ENCODE measurements around the gene SNCG. TPM values are rescaled to one million over a fixed set of nuclear protein-coding genes. Genes with fewer than 3 reads are reported as not detected.
"Not testable (repeated sequence)": the region's sequence is repeated elsewhere in the genome, so short reads cannot be mapped to it uniquely, and the experiment has no call there.

Gene SNCG
- total RNA-seq, 2 experiments from 2014 or later = not detected

DNA sequence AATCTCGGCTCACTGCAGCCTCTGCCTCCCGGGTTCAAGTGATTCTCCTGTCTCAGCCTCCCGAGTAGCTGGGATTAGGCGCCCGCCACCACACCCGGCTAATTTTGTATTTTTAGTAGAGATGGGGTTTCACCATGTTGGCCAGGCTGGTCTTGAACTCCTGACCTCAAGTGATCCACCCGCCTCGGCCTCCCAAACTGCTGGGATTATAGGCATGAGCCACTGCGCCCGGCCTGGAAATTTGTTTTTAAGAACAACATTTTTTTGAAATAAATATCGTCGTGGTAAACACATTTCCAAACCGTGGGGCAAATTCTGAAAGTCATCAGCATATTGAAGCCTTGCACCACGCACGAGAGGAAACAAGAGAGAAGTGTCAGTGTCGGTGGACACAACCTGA is 18.3 kb upstream of the SNCG start:
- not testable (repeated sequence) for H3K27ac Mint-ChIP-seq; DNase-seq; H3K4me3 Mint-ChIP-seq; H3K9me3 Mint-ChIP-seq; H3K36me3 Mint-ChIP-seq (ENCODE audit: low read depth); H3K27me3 Mint-ChIP-seq
- peaks cover 20% of the 10 kb centered on the region for H3K4me1 Mint-ChIP-seq
- POLR2A ChIA-PET = interaction anchor here (0.6 kb wide), 2 partner anchors 153 to 228 kb away, joined by 3 to 5 read pairs; no protein-coding TSS in a partner anchor
- CTCF ChIA-PET = interaction anchor here (0.5 to 3.3 kb wide), 12 partner anchors 8 to 167 kb away, joined by 3 to 10 read pairs (median 4); partner anchors contain the start of gene MMRN2

DNA sequence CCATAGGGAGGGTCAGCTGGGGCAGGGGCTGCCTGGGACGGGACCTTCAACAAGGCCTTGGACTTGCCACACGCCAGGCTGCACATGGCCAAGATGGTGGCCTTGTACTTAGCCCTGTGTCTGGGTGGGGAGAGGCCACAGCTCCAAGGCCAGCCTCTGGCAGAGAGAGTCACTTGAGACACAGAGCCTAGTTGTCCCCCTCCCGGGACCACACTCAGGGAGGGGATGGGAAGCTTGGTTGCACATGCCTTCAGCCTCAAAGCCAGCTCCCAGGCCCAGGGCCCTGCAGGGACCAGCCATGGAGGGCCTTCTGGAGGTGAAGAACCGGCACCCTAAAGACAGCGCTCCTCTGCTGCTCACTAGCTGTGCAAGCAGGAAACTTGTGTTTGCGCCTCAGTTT is 17.7 kb upstream of the SNCG start:
- ChIA-PET CTCF (interaction anchor here (0.5 kb wide), 1 partner anchor 167 kb away, joined by 4 read pairs; no protein-coding TSS in a partner anchor), POLR2A (no interaction called here)
- H3K36me3 Mint-ChIP-seq (ENCODE audit: low read depth) = no peaks in the 10 kb centered on the region
- H3K4me3 Mint-ChIP-seq = no peak overlapping the region
- no peak overlapping the region for H3K27ac Mint-ChIP-seq
- H3K4me1 Mint-ChIP-seq = peaks cover 20% of the 10 kb centered on the region
- H3K9me3 Mint-ChIP-seq = no peaks in the 10 kb centered on the region
- no peaks in the 10 kb centered on the region for H3K27me3 Mint-ChIP-seq
- DNase-seq = peak; percentile 16

DNA sequence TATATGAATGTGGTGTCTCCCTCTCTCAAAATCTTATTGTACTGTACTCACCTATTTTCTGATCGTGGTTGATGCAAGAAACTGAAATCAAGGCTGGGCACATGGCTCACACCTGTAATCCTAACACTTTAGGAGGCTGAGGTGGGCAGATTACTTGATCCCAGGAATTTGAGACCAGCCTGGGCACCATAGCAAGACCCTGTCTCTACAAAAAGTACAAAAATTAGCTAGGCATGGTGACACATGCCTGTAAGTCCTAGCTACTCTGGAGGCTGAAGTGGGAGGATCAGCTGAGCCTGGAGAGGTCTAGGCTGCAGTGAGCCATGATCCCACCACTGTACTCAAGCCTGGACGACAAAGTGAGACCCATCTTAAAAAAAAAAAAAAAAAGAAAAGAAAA is 17.0 kb upstream of the SNCG start:
- POLR2A ChIA-PET = no interaction called here
- CTCF ChIA-PET = interaction anchor here (1.1 kb wide), 1 partner anchor 25 kb away, joined by 4 read pairs; no protein-coding TSS in a partner anchor

DNA sequence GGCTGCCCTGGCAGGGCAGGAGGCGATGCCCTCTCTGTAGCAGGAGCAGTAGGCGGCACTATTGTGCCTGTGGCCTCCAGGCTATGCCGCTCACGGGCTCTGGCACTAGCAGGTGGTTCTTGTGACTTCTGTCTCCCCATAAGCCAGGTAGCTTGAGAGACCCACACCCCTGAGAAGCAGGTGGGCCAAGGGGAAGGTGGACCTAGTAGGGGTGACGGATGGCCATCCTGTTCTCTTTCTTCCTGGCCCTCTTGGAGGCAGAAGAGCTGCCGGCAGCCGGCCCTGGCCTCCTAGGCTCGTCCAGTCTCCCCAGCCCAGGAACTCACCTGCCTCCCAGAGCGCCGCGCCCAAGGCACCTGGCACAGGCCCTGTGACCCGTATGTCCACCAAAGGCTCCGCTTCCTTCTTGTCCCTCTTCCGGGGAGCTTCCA is 16.4 kb upstream of the SNCG start:
- no peak overlapping the region for H3K27ac Mint-ChIP-seq
- no peaks in the 10 kb centered on the region for H3K36me3 Mint-ChIP-seq (ENCODE audit: low read depth)
- CTCF ChIA-PET = interaction anchor here (1.1 kb wide), 1 partner anchor 25 kb away, joined by 4 read pairs; no protein-coding TSS in a partner anchor
- POLR2A ChIA-PET = interaction anchor here (1.1 kb wide), 1 partner anchor 14 kb away, joined by 3 read pairs; no protein-coding TSS in a partner anchor
- H3K27me3 Mint-ChIP-seq = peaks cover 5% of the 10 kb centered on the region
- no peak for DNase-seq
- H3K4me3 Mint-ChIP-seq = no peak overlapping the region
- H3K9me3 Mint-ChIP-seq = no peaks in the 10 kb centered on the region
- peaks cover 24% of the 10 kb centered on the region for H3K4me1 Mint-ChIP-seq

More for the DNA sequence above, 17.0 kb upstream of the SNCG start:
- no peaks in the 10 kb centered on the region for H3K27me3 Mint-ChIP-seq
- H3K9me3 Mint-ChIP-seq = no peaks in the 10 kb centered on the region
- H3K4me3 Mint-ChIP-seq = no peak overlapping the region
- no peak overlapping the region for H3K27ac Mint-ChIP-seq
- H3K36me3 Mint-ChIP-seq (ENCODE audit: low read depth) = no peaks in the 10 kb centered on the region
- peaks cover 20% of the 10 kb centered on the region for H3K4me1 Mint-ChIP-seq
- DNase-seq = no peak

DNA sequence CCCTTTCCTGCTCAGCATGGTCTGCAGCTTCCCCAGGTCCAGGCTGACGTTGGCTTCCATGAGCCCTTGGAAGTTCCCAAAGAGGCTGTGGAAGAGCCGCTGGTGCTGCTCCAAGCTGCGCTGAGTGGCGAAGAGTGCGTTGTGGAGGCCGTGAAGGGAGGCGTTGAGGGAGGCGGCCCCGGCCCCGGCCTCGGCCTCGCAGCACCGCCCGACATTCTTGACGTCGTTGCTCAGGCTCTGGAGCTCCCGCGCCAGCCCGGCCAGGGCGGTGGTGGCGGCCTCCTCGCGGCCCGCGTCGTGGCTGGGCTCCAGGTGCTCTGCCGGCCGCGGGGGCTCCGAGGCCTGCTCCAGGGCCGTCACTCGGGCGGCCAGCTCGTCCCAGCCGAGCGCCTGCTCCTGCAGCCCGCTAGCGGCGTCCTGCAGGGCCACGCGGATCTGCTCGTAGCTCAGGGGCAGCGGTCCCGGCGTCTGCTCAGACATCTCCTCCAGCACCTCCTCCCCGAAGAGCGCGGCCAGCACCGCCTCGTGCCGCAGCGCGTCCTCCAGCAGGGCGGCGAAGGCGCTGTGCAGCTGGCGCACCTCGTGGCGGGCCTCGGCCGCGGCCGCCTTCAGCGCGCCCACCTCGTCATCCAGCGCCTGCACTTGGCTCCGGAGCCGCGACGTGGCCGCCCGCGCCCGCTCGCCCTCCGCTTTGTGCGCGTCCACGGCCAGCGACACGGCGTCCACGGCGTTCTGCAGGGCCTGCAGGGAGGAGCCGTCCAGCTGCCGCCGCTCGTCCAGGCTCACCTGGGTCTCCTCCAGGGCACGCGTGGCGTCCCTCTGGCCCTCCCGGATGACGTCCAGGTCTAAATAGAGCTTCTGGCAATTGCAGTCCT is 15.7 kb upstream of the SNCG start:
- Mint-ChIP-seq H3K36me3 (ENCODE audit: low read depth) (no peaks in the 10 kb centered on the region), H3K27ac (no peak overlapping the region), H3K4me3 (no peak overlapping the region), H3K9me3 (no peaks in the 10 kb centered on the region), H3K4me1 (peaks cover 24% of the 10 kb centered on the region), H3K27me3 (peaks cover 5% of the 10 kb centered on the region)
- no peak for DNase-seq
- ChIA-PET POLR2A (interaction anchor here (1.1 kb wide), 1 partner anchor 13 kb away, joined by 3 read pairs; no protein-coding TSS in a partner anchor), CTCF (interaction anchor here (1.1 kb wide), 2 partner anchors 16 to 24 kb away, joined by 3 to 4 read pairs; no protein-coding TSS in a partner anchor)

DNA sequence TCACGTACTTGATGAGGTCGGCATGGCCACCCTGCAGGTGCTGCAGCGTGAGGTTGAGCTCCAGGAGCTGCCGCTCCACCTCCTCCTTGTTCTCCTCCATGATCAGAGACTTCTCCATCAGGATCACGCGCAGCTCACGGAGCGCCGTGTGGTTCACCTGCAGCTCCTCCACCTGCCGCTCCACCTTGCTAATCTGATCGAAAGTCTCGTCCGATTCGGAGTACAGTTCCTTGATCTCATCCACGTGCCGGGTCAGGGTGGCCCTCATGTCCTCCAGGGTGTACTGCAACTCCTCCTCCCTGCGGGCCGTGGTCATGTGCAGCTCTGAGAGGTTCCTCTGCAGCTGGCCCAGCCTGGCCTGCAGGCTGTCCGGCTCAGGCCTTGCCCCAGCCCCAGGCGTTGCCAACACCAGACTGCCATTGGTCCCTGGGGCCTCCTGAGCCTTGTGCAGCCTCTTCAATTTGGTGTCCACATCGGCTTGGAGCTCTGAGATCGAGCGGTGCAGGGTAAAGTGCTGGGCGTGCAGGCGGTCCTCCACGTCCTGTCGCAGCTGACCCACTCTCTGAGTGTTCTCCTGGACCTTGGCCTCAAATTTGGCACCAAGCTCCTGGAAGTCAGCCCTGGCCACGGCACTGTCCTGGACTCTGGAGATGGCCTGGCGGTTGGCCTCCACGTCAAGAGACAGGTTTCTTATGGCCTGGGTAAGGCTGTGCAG is 14.9 kb upstream of the SNCG start:
- peaks cover 5% of the 10 kb centered on the region for H3K27me3 Mint-ChIP-seq

DNA sequence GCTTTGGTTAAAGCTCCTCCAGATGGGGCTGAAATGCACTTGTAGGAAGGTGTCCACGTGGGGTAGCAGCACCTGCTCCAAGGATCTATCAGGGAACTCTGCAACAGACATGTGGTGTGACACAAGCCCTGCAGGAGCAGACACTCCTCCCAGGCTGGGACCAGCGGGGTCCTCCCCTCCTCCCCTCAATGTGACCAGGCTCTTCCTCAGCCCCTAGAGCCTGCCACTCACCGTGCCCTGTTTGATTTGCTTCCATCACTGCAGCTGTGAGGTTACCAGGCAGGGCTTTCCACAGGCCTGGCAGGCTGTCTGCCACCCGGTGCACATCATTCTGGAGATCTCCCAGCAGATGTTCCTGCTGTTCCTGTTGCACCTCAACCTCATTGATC is 14.4 kb upstream of the SNCG start:
- DNase-seq = no peak
- POLR2A ChIA-PET = interaction anchor here (1.2 kb wide), 1 partner anchor 152 kb away, joined by 3 read pairs; no protein-coding TSS in a partner anchor

More for the DNA sequence above, 14.9 kb upstream of the SNCG start:
- Mint-ChIP-seq H3K4me1 (peaks cover 27% of the 10 kb centered on the region), H3K4me3 (no peak overlapping the region), H3K27ac (no peak overlapping the region), H3K36me3 (ENCODE audit: low read depth) (no peaks in the 10 kb centered on the region), H3K9me3 (no peaks in the 10 kb centered on the region)
- POLR2A ChIA-PET = interaction anchor here (1.2 kb wide), 1 partner anchor 153 kb away, joined by 3 read pairs; no protein-coding TSS in a partner anchor
- no peak for DNase-seq
- CTCF ChIA-PET = interaction anchor here (0.6 to 1.1 kb wide), 3 partner anchors 11 to 17 kb away, joined by 3 to 5 read pairs (median 3); no protein-coding TSS in a partner anchor

DNA sequence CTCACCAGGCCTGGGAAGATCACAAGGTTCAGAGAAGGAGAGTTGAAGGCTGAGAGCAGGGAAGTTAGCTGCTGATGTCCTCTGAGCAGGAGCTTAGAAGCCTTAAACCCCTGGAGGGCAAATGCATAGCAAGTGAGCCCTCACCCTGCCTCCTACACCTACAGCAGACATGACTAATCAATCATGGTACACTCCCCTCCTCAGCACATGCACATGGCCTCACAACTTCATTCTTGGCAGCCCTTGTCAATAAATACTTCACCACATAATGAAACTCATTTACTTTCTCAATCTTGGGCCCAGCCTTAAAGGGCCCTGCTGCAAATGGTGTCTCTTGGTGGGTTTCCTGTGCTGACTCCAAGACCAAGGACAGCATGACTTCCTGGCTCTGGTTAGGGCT is 13.9 kb upstream of the SNCG start:
- no peak overlapping the region for H3K27ac Mint-ChIP-seq
- no peak overlapping the region for H3K4me3 Mint-ChIP-seq
- no peaks in the 10 kb centered on the region for H3K9me3 Mint-ChIP-seq
- H3K4me1 Mint-ChIP-seq = peaks cover 31% of the 10 kb centered on the region
- DNase-seq = peak; percentile 15
- peaks cover 5% of the 10 kb centered on the region for H3K27me3 Mint-ChIP-seq
- ChIA-PET POLR2A (interaction anchor here (1.2 to 1.9 kb wide), 2 partner anchors 22 to 152 kb away, joined by 3 to 5 read pairs; no protein-coding TSS in a partner anchor), CTCF (no interaction called here)
- H3K36me3 Mint-ChIP-seq (ENCODE audit: low read depth) = no peaks in the 10 kb centered on the region

More for the DNA sequence above, 14.4 kb upstream of the SNCG start:
- peaks cover 5% of the 10 kb centered on the region for H3K27me3 Mint-ChIP-seq
- CTCF ChIA-PET = interaction anchor here (0.6 to 0.9 kb wide), 2 partner anchors 10 to 17 kb away, joined by 3 to 5 read pairs; no protein-coding TSS in a partner anchor
- peaks cover 30% of the 10 kb centered on the region for H3K4me1 Mint-ChIP-seq
- H3K9me3 Mint-ChIP-seq = no peaks in the 10 kb centered on the region
- H3K27ac Mint-ChIP-seq = no peak overlapping the region
- no peak overlapping the region for H3K4me3 Mint-ChIP-seq
- no peaks in the 10 kb centered on the region for H3K36me3 Mint-ChIP-seq (ENCODE audit: low read depth)

DNA sequence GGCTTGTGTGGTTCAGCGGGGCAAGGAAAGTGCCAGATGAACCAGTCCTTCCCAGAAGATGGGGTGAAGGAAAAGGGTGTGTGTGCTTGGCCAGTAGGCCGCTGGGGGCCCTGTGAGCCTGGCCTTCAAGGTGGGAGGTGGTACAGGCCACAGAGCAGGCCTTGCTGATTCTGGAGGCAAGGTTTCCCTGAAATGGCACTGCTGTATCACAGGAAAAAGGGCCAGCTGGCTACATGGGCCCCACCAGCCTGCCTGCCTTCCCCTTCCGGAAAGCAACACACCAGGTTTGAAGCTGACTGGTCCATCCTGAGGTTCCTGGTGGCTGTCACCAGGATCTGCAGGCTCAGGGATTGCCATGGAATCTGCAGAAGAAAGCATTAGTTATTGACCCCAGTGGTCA is 13.5 kb upstream of the SNCG start:
- Mint-ChIP-seq H3K36me3 (ENCODE audit: low read depth) (no peaks in the 10 kb centered on the region), H3K9me3 (no peaks in the 10 kb centered on the region), H3K4me1 (peaks cover 28% of the 10 kb centered on the region), H3K27me3 (peaks cover 5% of the 10 kb centered on the region), H3K4me3 (no peak overlapping the region), H3K27ac (no peak overlapping the region)
- POLR2A ChIA-PET = interaction anchor here (1.2 to 1.9 kb wide), 2 partner anchors 22 to 151 kb away, joined by 3 to 5 read pairs; no protein-coding TSS in a partner anchor
- peak; percentile 14 for DNase-seq
- CTCF ChIA-PET = no interaction called here

DNA sequence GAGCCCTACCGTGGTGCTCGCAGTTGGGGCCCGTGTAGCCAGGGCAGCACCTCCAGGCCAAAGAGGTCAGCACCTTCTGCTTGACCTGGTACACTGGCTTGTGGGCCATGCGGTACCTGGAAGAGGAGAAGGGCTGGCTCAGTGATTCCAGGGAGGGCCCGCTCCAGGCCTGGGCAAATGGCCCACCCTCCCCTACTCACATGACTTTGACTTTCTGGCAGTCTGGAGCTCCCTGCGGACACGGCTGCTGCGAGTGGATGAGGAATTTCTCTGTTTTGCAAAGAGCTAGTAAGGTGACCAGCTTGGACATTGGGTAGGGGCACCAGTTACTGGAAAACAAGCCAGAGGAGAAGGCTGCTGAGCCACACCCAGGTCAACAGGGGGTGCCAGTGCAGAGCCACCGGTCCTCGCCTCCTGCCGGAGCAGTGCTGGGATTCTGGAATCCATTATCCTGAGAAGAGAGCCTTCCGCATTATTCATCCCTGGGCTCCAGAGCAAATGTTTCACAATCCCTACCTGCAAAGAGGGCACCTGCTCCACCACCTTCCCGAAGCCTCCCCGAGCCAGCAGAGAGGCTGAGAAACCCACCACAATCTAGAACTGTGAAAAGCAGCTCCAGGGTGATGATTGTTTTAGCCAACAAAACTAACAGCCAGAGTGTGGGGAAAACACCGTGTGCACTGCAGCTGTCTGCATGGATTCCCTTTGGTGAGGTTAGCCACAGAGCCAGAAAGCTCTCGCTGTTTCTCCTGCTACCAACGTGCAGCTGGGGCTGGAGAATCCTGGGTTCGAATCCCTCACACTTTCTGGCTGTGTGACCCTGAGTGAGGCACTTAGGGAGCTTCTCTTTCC is 12.8 kb upstream of the SNCG start:
- ChIA-PET POLR2A (interaction anchor here (1.2 to 1.9 kb wide), 2 partner anchors 21 to 23 kb away, joined by 3 to 5 read pairs; partner anchors contain the start of gene ADIRF), CTCF (interaction anchor here (0.8 kb wide), 1 partner anchor 21 kb away, joined by 3 read pairs; no protein-coding TSS in a partner anchor)
- peaks cover 27% of the 10 kb centered on the region for H3K4me1 Mint-ChIP-seq

DNA sequence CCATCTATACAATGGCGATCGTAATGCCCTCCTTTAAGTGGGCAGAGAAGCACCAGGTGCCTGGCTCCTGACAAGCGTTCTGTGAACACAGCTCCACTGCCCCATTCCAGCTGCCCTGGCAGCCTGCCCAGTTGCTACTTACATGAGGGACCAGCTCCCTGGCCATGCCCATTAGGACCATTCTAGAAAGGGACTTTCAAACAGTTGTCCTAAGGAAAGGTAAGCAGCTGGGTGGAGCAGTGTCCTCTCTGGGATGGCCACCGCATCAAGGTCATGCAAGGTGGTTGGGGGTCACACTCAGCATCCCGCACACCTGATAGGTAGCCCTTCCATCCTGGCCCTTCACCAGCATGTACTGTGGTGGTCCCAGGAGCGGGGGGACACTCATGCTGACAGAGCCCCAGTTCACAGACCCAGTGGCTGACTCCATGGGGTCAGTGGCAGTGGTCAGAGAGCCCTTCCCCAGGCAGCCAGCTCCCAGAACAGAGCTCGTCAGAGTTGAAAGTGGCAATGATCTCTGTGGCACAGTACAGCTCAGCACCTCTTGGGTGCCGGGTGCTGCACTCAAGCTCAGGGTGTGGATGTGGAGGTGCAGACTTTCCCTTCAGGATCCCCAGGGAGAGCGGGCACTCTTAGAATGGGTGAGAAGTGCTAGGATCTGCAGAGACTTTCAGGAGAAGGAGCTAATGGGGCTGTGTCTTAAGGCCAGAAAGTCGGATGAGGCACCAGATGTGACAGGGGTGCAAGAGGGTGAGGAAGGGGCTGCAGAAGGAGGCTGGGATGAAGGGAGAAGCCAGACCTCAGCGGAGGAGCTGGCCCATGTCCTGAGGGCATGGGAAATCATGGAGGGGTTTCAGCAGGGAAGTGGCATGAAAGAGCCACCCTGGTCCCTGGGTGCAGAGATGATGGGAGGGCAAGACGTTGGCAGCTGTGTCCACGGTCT is 11.9 kb upstream of the SNCG start:
- ChIA-PET POLR2A (interaction anchor here (1.2 to 1.9 kb wide), 2 partner anchors 20 to 22 kb away, joined by 3 to 5 read pairs; partner anchors contain the start of gene ADIRF), CTCF (interaction anchor here (0.8 kb wide), 1 partner anchor 20 kb away, joined by 3 read pairs; no protein-coding TSS in a partner anchor)
- no peak for DNase-seq
- Mint-ChIP-seq H3K4me1 (peaks cover 32% of the 10 kb centered on the region), H3K9me3 (peaks cover 3% of the 10 kb centered on the region), H3K27ac (no peak overlapping the region), H3K27me3 (peaks cover 5% of the 10 kb centered on the region), H3K36me3 (ENCODE audit: low read depth) (peaks cover 5% of the 10 kb centered on the region), H3K4me3 (no peak overlapping the region)

More for the DNA sequence above, 12.8 kb upstream of the SNCG start:
- H3K27ac Mint-ChIP-seq = no peak overlapping the region
- H3K9me3 Mint-ChIP-seq = peaks cover 2% of the 10 kb centered on the region
- H3K27me3 Mint-ChIP-seq = peaks cover 5% of the 10 kb centered on the region
- no peak for DNase-seq
- no peak overlapping the region for H3K4me3 Mint-ChIP-seq
- H3K36me3 Mint-ChIP-seq (ENCODE audit: low read depth) = peaks cover 4% of the 10 kb centered on the region
